H1 (cell line): ENCODE data around the gene CRYGN. TPM values are rescaled to one million over a fixed set of nuclear protein-coding genes. Genes with fewer than 3 reads are reported as not detected.

ENCODE experiments used
- CTCF ChIA-PET: fragments of 300-600 bp; sonication (Branson Sonifier 250); formaldehyde crosslinking; loops from one replicate; lab custom pipeline; 2021; ENCODE audit not compliant: partially characterized antibody; lab: Charles Lee
- POLR2A ChIA-PET: fragments of 300-600 bp; sonication (Branson Sonifier 250); formaldehyde crosslinking; loops from one replicate; lab custom pipeline; 2021; ENCODE audit warnings: inconsistent platforms; ENCODE audit not compliant: partially characterized antibody; lab: Charles Lee
- DNase-seq, 2 experiments: peaks; one replicate each; pipeline versions ENCODE4 v3.0.0 to v3.0.0-alpha.2; 2010 to 2022; ENCODE audit warnings: low spot score in 2 of 2, low read depth in 1 of 2, mixed read lengths in 1 of 2
- FAIRE-seq: peaks from 2 replicates; lab custom pipeline; 2011; peaks lifted over from hg19 to GRCh38; lab: Jason Lieb, UNC
- H2AFZ ChIP-seq: 2 replicates; pipeline ENCODE4 v1.8.1; 2012; ENCODE audit warnings: low read length, inconsistent platforms
- H2AK5ac ChIP-seq: 2 replicates; pipeline ENCODE4 v1.6.1; 2013; ENCODE audit warnings: low read depth, low read length
- H2BK120ac ChIP-seq: replicated peaks from 2 replicates; pipeline ENCODE3; 2013; ENCODE audit warnings: low read depth, low read length, inconsistent platforms
- H2BK12ac ChIP-seq: 2 replicates; pipeline ENCODE4 v1.6.1; 2013; ENCODE audit warnings: low read depth, low read length
- H2BK15ac ChIP-seq: 2 replicates; pipeline ENCODE4 v1.6.1; 2013; ENCODE audit warnings: low read length
- H2BK20ac ChIP-seq: 2 replicates; pipeline ENCODE4 v1.6.1; 2013; ENCODE audit warnings: low read length
- H2BK5ac ChIP-seq: 2 replicates; pipeline ENCODE4 v1.6.1; 2013; ENCODE audit warnings: low read depth, low read length
- H3K14ac ChIP-seq: 2 replicates; pipeline ENCODE4 v1.6.1; 2013; ENCODE audit warnings: inconsistent platforms; ENCODE audit not compliant: insufficient read length
- H3K18ac ChIP-seq: 2 replicates; pipeline ENCODE4 v1.6.1; 2013; ENCODE audit warnings: low read length; ENCODE audit errors: extremely low read depth
- H3K23ac ChIP-seq: 2 replicates; pipeline ENCODE4 v1.6.1; 2013; ENCODE audit warnings: inconsistent platforms; ENCODE audit not compliant: insufficient read length
- H3K23me2 ChIP-seq: 2 replicates; pipeline ENCODE4 v1.6.1; 2013; ENCODE audit warnings: low read depth, low read length
- H3K27ac ChIP-seq: 2 replicates; pipeline ENCODE4 v1.6.1; 2011; ENCODE audit warnings: low read depth, low read length, inconsistent platforms
- H3K27me3 ChIP-seq, 4 experiments: replicated peaks in 1 of 4; 1 replicate in 1 of 4; 2 replicates in 3 of 4; pipeline versions ENCODE4 v1.6.1 to v1.8.1; 2011 to 2013; ENCODE audit warnings: low read length in 3 of 4, mild to moderate bottlenecking in 3 of 4, inconsistent platforms in 2 of 4, mixed read lengths in 2 of 4, moderate library complexity in 1 of 4; ENCODE audit not compliant: control insufficient read depth in 3 of 4, insufficient read depth in 3 of 4; ENCODE audit errors: extremely low read depth in 1 of 4
- H3K36me3 ChIP-seq, 4 experiments: 2 replicates each; pipeline versions ENCODE4 v1.6.1 to v1.8.1; 2011 to 2013; ENCODE audit warnings: mild to moderate bottlenecking in 4 of 4, low read length in 3 of 4, moderate library complexity in 2 of 4, control low read depth in 1 of 4, inconsistent platforms in 1 of 4; ENCODE audit not compliant: insufficient read depth in 4 of 4, control insufficient read depth in 2 of 4
- H3K4ac ChIP-seq: replicated peaks from 2 replicates; pipeline ENCODE3; 2013; ENCODE audit warnings: low read length, low read depth, mixed read lengths, inconsistent platforms; ENCODE audit not compliant: insufficient read length
- H3K4me1 ChIP-seq, 4 experiments: replicated peaks in 1 of 4; 1 replicate in 1 of 4; 2 replicates in 3 of 4; pipeline versions ENCODE4 v1.6.1 to v1.8.1; 2011 to 2013; ENCODE audit warnings: low read length in 3 of 4, inconsistent platforms in 2 of 4, mixed read lengths in 1 of 4; ENCODE audit not compliant: insufficient read depth in 4 of 4, control insufficient read depth in 3 of 4
- H3K4me2 ChIP-seq, 2 experiments: 2 replicates each; pipeline versions ENCODE4 v1.6.1 to v1.8.1; 2011 to 2013; ENCODE audit warnings: low read depth in 2 of 2, low read length in 2 of 2, control low read depth in 1 of 2, inconsistent platforms in 1 of 2, mild to moderate bottlenecking in 1 of 2; ENCODE audit not compliant: insufficient read depth in 1 of 2
- H3K4me3 ChIP-seq, 4 experiments: fragments of 200-600, 300-600 bp in 1 of 4; sonication (generic), shearing (Covaris generic), sonication (Bioruptor Twin) in 1 of 4; 2 replicates each; pipeline versions ENCODE4 v1.5.1 to v1.8.1; 2011 to 2016; ENCODE audit warnings: low read length in 4 of 4, low read depth in 3 of 4, control low read depth in 2 of 4, inconsistent platforms in 2 of 4, mild to moderate bottlenecking in 2 of 4, mixed read lengths in 1 of 4, moderate library complexity in 1 of 4; ENCODE audit not compliant: insufficient read depth in 2 of 4; ENCODE audit errors: extremely low read depth in 1 of 4
- H3K56ac ChIP-seq: replicated peaks from 2 replicates; pipeline ENCODE3; 2013; ENCODE audit warnings: low read depth, mild to moderate bottlenecking, mixed read lengths, low read length, inconsistent platforms; ENCODE audit not compliant: insufficient read length
- H3K79me1 ChIP-seq: 2 replicates; pipeline ENCODE4 v1.6.1; 2013; ENCODE audit warnings: low read depth, low read length, control low read depth
- H3K79me2 ChIP-seq, 2 experiments: 2 replicates each; pipeline versions ENCODE4 v1.6.1 to v1.8.1; 2012 to 2013; ENCODE audit warnings: low read length in 2 of 2, mild to moderate bottlenecking in 2 of 2, inconsistent platforms in 1 of 2; ENCODE audit not compliant: insufficient read depth in 2 of 2, control insufficient read depth in 1 of 2
- H3K9ac ChIP-seq, 4 experiments: replicated peaks in 1 of 4; 1 replicate in 1 of 4; 2 replicates in 3 of 4; pipeline versions ENCODE4 v1.6.1 to v1.8.1; 2011 to 2013; ENCODE audit warnings: low read depth in 3 of 4, low read length in 3 of 4, control low read depth in 2 of 4, mild to moderate bottlenecking in 2 of 4, moderate library complexity in 2 of 4, inconsistent platforms in 1 of 4; ENCODE audit errors: extremely low read depth in 1 of 4
- H3K9me3 ChIP-seq, 2 experiments: 2 replicates each; pipeline versions ENCODE4 v1.6.1 to v1.8.1; 2012 to 2013; ENCODE audit warnings: mild to moderate bottlenecking in 2 of 2, moderate library complexity in 2 of 2, control low read depth in 1 of 2, inconsistent platforms in 1 of 2, low read depth in 1 of 2, low read length in 1 of 2, mixed read lengths in 1 of 2; ENCODE audit not compliant: insufficient read depth in 2 of 2
- H4K20me1 ChIP-seq, 2 experiments: replicated peaks in 1 of 2; 2 replicates each; pipeline versions ENCODE3 to v1.8.1; 2011 to 2013; ENCODE audit warnings: inconsistent platforms in 2 of 2, low read length in 2 of 2, mild to moderate bottlenecking in 1 of 2; ENCODE audit not compliant: insufficient read depth in 2 of 2, control insufficient read depth in 1 of 2
- H4K5ac ChIP-seq: 2 replicates; pipeline ENCODE4 v1.6.1; 2013; ENCODE audit warnings: low read length, low read depth, mixed read lengths, inconsistent platforms; ENCODE audit not compliant: insufficient read length
- H4K8ac ChIP-seq: 2 replicates; pipeline ENCODE4 v1.8.0; 2013; ENCODE audit warnings: mild to moderate bottlenecking, moderate library complexity, low read length, inconsistent platforms; ENCODE audit not compliant: insufficient read depth; ENCODE audit errors: extremely low read depth
- H4K91ac ChIP-seq: replicated peaks from 2 replicates; pipeline ENCODE3; 2013; ENCODE audit warnings: low read length, mixed read lengths, inconsistent platforms; ENCODE audit not compliant: insufficient read length
- CEBPB ChIP-seq: IDR thresholded peaks from 2 replicates; pipeline ENCODE4 v1.6.1; 2012; ENCODE audit warnings: low read depth, low read length
- KDM4A ChIP-seq: IDR thresholded peaks from one replicate; pipeline ENCODE4 v1.7.1; 2012; ENCODE audit warnings: low read depth, mild to moderate bottlenecking, moderate library complexity, low read length, inconsistent platforms; ENCODE audit not compliant: severe bottlenecking
- MAFK ChIP-seq: IDR thresholded peaks from 2 replicates; pipeline ENCODE4 v1.6.1; 2012; ENCODE audit warnings: low read depth, mild to moderate bottlenecking, improper control_type of control experiment, low read length
- NANOG ChIP-seq: IDR thresholded peaks from 2 replicates; pipeline ENCODE4 v1.6.1; 2011; ENCODE audit warnings: low read length, low read depth, mild to moderate bottlenecking, inconsistent platforms; ENCODE audit not compliant: insufficient read depth, poor library complexity, severe bottlenecking
- SAP30 ChIP-seq: fragments of 300-600 bp; sonication (generic); IDR thresholded peaks from 2 replicates; pipeline ENCODE4 v1.7.1; 2012; ENCODE audit warnings: low read length, moderate library complexity, mild to moderate bottlenecking, inconsistent platforms; ENCODE audit not compliant: insufficient read depth, insufficient replicate concordance
- SP2 ChIP-seq: IDR thresholded peaks from 2 replicates; pipeline ENCODE4 v1.6.1; 2012; ENCODE audit warnings: mild to moderate bottlenecking, low read length, inconsistent platforms
- WGBS, 2 experiments: shearing (Covaris generic) in 1 of 2; methylation state at CpG; one replicate each; pipeline versions ENCODE4 v1.1.6 to v1.1.7; 2013 to 2015; ENCODE audit warnings: low lambda C conversion rate in 2 of 2, mixed read lengths in 2 of 2, inconsistent platforms in 1 of 2, low coverage in 1 of 2, missing lambda C conversion rate in 1 of 2; ENCODE audit not compliant: insufficient replicate concordance in 2 of 2, insufficient coverage in 1 of 2, insufficient read length in 1 of 2; ENCODE audit errors: extremely low coverage in 1 of 2, missing lambda C conversion rate in 1 of 2; 5-methylcytosine and 5-hydroxymethylcytosine counted together
- polyA plus RNA-seq, 7 experiments: library from polyadenylated mRNA; depleted of rRNA in 3 of 7; stranded (reverse) in 5 of 7; unstranded in 2 of 7; fragments of >200 nt in 5 of 7; fragments of 200-250 nt in 2 of 7; gene quantifications; 1 replicate in 5 of 7; 2 replicates in 1 of 7; 4 replicates in 1 of 7; pipeline versions ENCODE4 v1.2.1 to v1.2.3, GENCODE V29; 2011 to 2013; ENCODE audit warnings: missing spikeins in 2 of 7, mixed read lengths in 2 of 7
- total RNA-seq: library from RNA; stranded (reverse); fragmentation: NEBNext Ultra II Directional; extraction: Animal tissue kit (Norgen Biotek cat#: 25700); gene quantifications from 2 replicates; pipeline ENCODE4 v1.2.1, GENCODE V29; 2021

Gene CRYGN
- total and polyA plus RNA-seq, 2 of the 8 experiments (the other 6 are each of a cell fraction or from before 2014, with no cell fraction given) = 0.98 to 1.6 TPM

- H3K4me3 ChIP-seq = no peak overlapping the region
- TF ChIP-seq NANOG (no peak), CEBPB (no peak), MAFK (no peak), SAP30 (no peak), SP2 (no peak), KDM4A (no peak)
- TF ChIP-seq, all 59 proteins: peak for 0
- CTCF ChIA-PET = interaction anchor here (0.6 to 4.2 kb wide), 8 partner anchors 11 to 299 kb away, joined by 3 to 24 read pairs (median 4); no protein-coding TSS in a partner anchor
- no peak overlapping the region for H2BK5ac ChIP-seq
- H4K5ac ChIP-seq = no peak overlapping the region
- H3K79me1 ChIP-seq = no peaks in the 10 kb centered on the region; the same call in 1 of the 2 replicates
- no peak overlapping the region for H3K18ac ChIP-seq
- no peak overlapping the region for H4K91ac ChIP-seq
- WGBS, 2 experiments = 90% methylated on average over 4 of the region's 4 CpGs; no CpG with 5 or more reads in 1 of the 2 experiments
- FAIRE-seq (no peak), DNase-seq (no peak)
- no peak overlapping the region for H3K27ac ChIP-seq
- H2AFZ ChIP-seq = no peak overlapping the region
- H3K9ac ChIP-seq = no peak overlapping the region
- no peak overlapping the region for H2BK120ac ChIP-seq
- no peak overlapping the region for H3K23ac ChIP-seq
- H3K79me2 ChIP-seq = no peaks in the 10 kb centered on the region
- peaks cover 0 to 7% (median 6%) of the 10 kb centered on the region in 4 experiments; a peak in 4 of 7 replicates for H3K27me3 ChIP-seq
- H2BK12ac ChIP-seq = no peak overlapping the region
- no peak overlapping the region for H3K14ac ChIP-seq
- H3K56ac ChIP-seq = no peak overlapping the region
- no peaks in the 10 kb centered on the region for H3K9me3 ChIP-seq
- H3K36me3 ChIP-seq = no peaks in the 10 kb centered on the region
- POLR2A ChIA-PET = interaction anchor here (1.1 kb wide), 1 partner anchor 8 kb away, joined by 3 read pairs; no protein-coding TSS in a partner anchor
- H3K23me2 ChIP-seq = no peaks in the 10 kb centered on the region; the same call in 1 of the 2 replicates
- H4K20me1 ChIP-seq = no peaks in the 10 kb centered on the region
- H3K4ac ChIP-seq = no peak overlapping the region
- no peak overlapping the region for H2BK20ac ChIP-seq
- H4K8ac ChIP-seq = no peak overlapping the region
- H2AK5ac ChIP-seq = no peak overlapping the region
- no peak overlapping the region for H3K4me2 ChIP-seq
- peaks cover 0 to 13% (median 7%) of the 10 kb centered on the region in 4 experiments; a peak in 6 of 7 replicates for H3K4me1 ChIP-seq
- H2BK15ac ChIP-seq = no peak overlapping the region
Measured at GRCh38 chr7:151434549-151434948, 5.4 kb downstream of the CRYGN start.
